T-helper 2 cell treated with Interferon-gamma antibody and Interleukin-4, amounts not matched to agents 100 ng/mL and 5 ng/mL, for 36 hours (primary cell): ENCODE measurements around the gene AGBL2. TPM values are rescaled to one million over a fixed set of nuclear protein-coding genes. Genes with fewer than 3 reads are reported as not detected.
"Not testable (repeated sequence)": the region's sequence is repeated elsewhere in the genome, so short reads cannot be mapped to it uniquely, and the experiment has no call there.

ENCODE experiments used
- intact Hi-C: fragments of 100-400 bp; cut with micrococcal nuclease; formaldehyde crosslinking; loops from one replicate; pipeline ENCODE4 v1.15.1; 2023
- total RNA-seq: library from RNA; stranded (reverse); gene quantifications from 2 replicates; pipeline ENCODE4 v1.2.3, GENCODE V29; 2022

Gene AGBL2
- total RNA-seq, 1 donor from 2014 or later, result 5.1 TPM

- intact Hi-C loops, result not testable (repeated sequence)
Observed at GRCh38 chr11:47640506-47640905, 74.7 kb downstream of the AGBL2 start.

GRCh38 chr11:47636331-47636730, 78.8 kb downstream of the AGBL2 start:
- intact Hi-C loops, result not testable (repeated sequence)

- intact Hi-C loops, result no loop called here
Observed at GRCh38 chr11:47631473-47631872, 83.7 kb downstream of the AGBL2 start.

GRCh38 chr11:47628026-47628425, 87.1 kb downstream of the AGBL2 start:
- intact Hi-C loops, result no loop called here

- intact Hi-C loops, result no loop called here
Observed at GRCh38 chr11:47626234-47626633, 88.9 kb downstream of the AGBL2 start.

GRCh38 chr11:47620836-47621378, 94.3 kb downstream of the AGBL2 start:
- intact Hi-C loops, result no loop called here

- intact Hi-C loops, result no loop called here
Observed at GRCh38 chr11:47617417-47617809, 97.8 kb downstream of the AGBL2 start.

- intact Hi-C loops, result no loop called here
Observed at GRCh38 chr11:47616726-47617416, 98.3 kb downstream of the AGBL2 start.

GRCh38 chr11:47615249-47615648, 99.9 kb downstream of the AGBL2 start:
- intact Hi-C loops, result no loop called here

- intact Hi-C loops, result no loop called here
Observed at GRCh38 chr11:47611348-47611794, 103.8 kb downstream of the AGBL2 start.

GRCh38 chr11:47609675-47610074, 105.5 kb downstream of the AGBL2 start:
- intact Hi-C loops, result no loop called here

Other genes starting within 250 kb of the AGBL2 start
- gene CELF1, start 162.2 kb downstream of the AGBL2 start, total RNA-seq, result 115 and 123 TPM in 2 replicates
- 34.2 and 38.4 TPM in 2 replicates for gene PTPMT1, start 149.8 kb downstream of the AGBL2 start, total RNA-seq
- 17.2 and 17.8 TPM in 2 replicates for gene KBTBD4, start 136.4 kb downstream of the AGBL2 start, total RNA-seq
- 111 and 127 TPM in 2 replicates for gene NDUFS3, start 136.3 kb downstream of the AGBL2 start, total RNA-seq
- 0.18 and 0.20 TPM in 2 replicates for gene FAM180B, start 128.7 kb downstream of the AGBL2 start, total RNA-seq
- 0.30 and 0.52 TPM in 2 replicates for gene C1QTNF4, start 121.0 kb downstream of the AGBL2 start, total RNA-seq
- gene MTCH2, start 72.8 kb downstream of the AGBL2 start, total RNA-seq, result 103 and 104 TPM in 2 replicates
- 143 and 146 TPM in 2 replicates for gene FNBP4, start 52.0 kb upstream of the AGBL2 start, total RNA-seq
- gene NUP160, start 133.0 kb upstream of the AGBL2 start, total RNA-seq, result 70.1 and 71.8 TPM in 2 replicates